Measurements from ENCODE around the gene NDUFS3.

- TF ChIP-seq CTCF (IDR thresholded peaks at IDR 0.05) (no peak), POLR2A (IDR thresholded peaks at IDR 0.05) (no peak)
These were observed 12.7 kb upstream of the NDUFS3 start for GRCh38 chr11:47566149-47566698.
